NCI-H345 treated with DMSO at 0.1 percent for 48 hours (cell line): Measurements from ENCODE around the gene FOXO6.

Experiments
- DNase-seq: peaks from one replicate; lab custom pipeline; 2025; ENCODE audit not compliant: unreplicated experiment; lab: John Stamatoyannopoulos, UW

The FOXO6 gene

GRCh38 chr1:41350055-41350378, 11.2 kb upstream of the FOXO6 start:
- no peak for DNase-seq

- no peak for DNase-seq
Measured at GRCh38 chr1:41351262-41352151, 9.7 kb upstream of the FOXO6 start.

GRCh38 chr1:41353744-41354143, 7.5 kb upstream of the FOXO6 start:
- no peak for DNase-seq

- DNase-seq, result no peak
Measured at GRCh38 chr1:41354956-41355355, 6.3 kb upstream of the FOXO6 start.

GRCh38 chr1:41355356-41355755, 5.9 kb upstream of the FOXO6 start:
- no peak for DNase-seq

GRCh38 chr1:41355761-41356160, 5.5 kb upstream of the FOXO6 start:
- no peak for DNase-seq

- DNase-seq, result no peak
Measured at GRCh38 chr1:41356752-41357151, 4.5 kb upstream of the FOXO6 start.

- DNase-seq, result no peak
Measured at GRCh38 chr1:41357451-41358101, 3.7 kb upstream of the FOXO6 start.

GRCh38 chr1:41358131-41359021, 2.9 kb upstream of the FOXO6 start:
- no peak for DNase-seq

GRCh38 chr1:41359211-41360073, 1.8 kb upstream of the FOXO6 start:
- DNase-seq, result no peak

GRCh38 chr1:41360074-41360785, 1.0 kb upstream of the FOXO6 start:
- no peak for DNase-seq

GRCh38 chr1:41361495-41362356, 492 bp downstream of the FOXO6 start:
- no peak for DNase-seq

GRCh38 chr1:41362357-41362721, 1.1 kb downstream of the FOXO6 start:
- no peak for DNase-seq

GRCh38 chr1:41362749-41363590, 1.7 kb downstream of the FOXO6 start:
- no peak for DNase-seq

GRCh38 chr1:41363591-41364320, 2.5 kb downstream of the FOXO6 start:
- DNase-seq, result no peak

- DNase-seq, result no peak
Measured at GRCh38 chr1:41364442-41365319, 3.4 kb downstream of the FOXO6 start.

- DNase-seq, result no peak
Measured at GRCh38 chr1:41365320-41365633, 4.0 kb downstream of the FOXO6 start.
